GM21576 (cell line): ENCODE results near the gene ERH.

Experiments used
- ATAC-seq: cut with Tn5 transposase; IDR thresholded peaks from one replicate; pipeline ENCODE4 v1.9.1; 2021; ENCODE audit warnings: mild to moderate bottlenecking, moderate library complexity; ENCODE audit not compliant: unreplicated experiment

ERH gene

GRCh38 chr14:69331206-69331605, 66.9 kb downstream of the ERH start:
- no peak for ATAC-seq
